ENCODE data around the gene LRP4.

LRP4 gene

DNA sequence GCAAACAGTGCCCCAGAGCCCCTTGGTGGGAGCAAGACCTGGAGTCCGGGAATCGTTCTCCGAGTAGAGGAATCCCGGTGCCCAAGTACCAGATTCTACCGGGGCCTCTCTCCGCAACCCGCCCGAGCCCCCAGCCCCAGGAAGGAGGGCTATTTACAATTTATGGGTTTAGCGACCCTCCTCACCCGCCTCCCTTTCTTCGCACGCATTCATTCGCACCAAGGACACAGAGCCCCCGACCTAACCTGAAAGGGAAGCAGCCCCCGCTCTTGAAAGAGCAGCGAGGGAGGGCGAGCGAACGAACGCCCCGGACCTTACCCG is 628 bp downstream of the LRP4 start:
- no peak for DNase-seq

DNA sequence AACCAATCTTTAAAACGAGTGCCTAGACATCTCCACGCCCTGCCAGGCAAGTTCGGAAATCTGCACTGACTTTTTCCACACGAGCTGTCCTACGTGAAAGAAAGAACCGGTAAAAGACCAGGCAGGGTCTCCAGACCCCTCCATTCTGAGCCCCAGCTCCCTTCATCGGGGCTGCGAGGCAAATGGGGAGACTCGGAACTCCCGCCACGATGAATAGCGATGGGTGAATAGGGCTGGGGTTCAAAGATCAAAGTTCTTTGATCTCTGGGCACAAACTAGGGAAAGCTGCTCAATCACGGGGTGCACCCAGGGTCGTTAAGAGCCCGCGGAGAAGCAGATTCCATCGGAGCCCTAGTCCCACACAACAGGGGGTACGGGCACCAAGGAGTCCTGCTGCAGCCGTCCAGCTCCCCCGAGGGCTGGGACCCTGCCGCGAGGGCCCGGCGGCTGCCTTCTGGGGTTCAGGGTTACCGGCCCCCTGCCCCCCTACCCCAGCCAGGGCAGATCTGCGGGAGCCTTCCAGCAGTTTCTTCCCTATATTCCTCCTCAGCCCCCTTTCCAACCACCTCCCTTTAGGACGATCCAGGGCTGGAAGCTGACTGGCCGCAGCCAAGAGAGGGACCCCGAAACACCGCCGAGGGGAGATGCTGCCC is 1.1 kb downstream of the LRP4 start:
- no peak for DNase-seq

DNA sequence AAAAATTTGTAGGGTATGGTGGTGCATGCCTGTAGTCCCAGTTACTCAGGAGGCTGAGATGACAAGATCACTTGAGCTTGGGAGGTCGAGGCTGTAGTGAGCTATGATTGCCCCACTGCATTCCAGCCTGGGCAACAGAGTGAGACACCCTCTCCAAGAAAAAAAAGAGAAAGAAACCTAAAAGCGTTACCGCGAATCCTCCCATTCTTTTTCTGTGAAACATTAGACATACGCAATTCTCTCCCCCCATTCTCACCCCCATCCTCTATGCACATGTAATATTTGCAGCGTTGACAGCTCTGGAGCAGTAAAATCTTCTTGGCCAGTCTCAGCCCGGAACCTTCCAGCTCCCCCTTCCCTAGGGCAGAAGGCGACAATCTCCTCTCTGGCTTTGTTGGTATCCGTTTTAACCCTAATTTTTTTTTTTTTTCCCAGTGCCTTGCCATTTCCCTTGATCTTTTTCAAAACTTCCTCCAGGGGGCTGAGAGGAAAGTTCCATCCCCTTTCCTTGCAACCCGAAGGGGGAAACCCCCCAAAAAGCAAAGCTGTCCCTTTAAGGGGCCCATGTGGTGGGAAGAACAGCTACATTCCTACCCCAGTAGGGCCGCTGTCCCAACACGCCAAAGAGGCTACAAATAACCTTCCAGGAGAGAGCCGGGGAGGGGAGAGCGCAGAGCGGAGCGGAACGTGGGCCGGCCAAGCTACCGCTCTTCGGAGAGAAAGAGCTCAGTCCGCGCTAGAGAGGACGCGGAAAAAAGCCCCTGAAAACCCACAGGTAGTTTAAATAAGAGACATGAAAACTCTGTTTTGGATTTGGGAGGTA is 1.9 kb downstream of the LRP4 start:
- no peak for DNase-seq

DNA sequence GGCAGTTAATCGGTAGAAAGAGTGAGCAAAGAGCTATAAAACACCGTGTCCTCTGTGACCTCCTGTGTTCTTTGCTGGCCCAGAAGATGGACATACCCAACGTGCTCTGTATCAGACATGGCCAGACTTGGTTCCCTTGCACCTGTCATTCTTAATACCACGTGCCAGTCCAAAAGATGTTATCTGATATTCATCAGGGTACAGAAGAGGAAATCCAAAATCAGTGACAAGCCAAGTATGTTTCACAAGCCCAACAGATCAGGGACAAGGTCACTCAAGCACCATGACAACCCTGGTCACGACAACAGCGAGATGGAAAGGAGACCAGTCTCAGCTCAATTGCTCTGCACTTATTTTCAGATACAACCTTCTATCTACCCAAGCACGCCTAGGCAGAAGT is 3.4 kb downstream of the LRP4 start:
- no peak for DNase-seq

DNA sequence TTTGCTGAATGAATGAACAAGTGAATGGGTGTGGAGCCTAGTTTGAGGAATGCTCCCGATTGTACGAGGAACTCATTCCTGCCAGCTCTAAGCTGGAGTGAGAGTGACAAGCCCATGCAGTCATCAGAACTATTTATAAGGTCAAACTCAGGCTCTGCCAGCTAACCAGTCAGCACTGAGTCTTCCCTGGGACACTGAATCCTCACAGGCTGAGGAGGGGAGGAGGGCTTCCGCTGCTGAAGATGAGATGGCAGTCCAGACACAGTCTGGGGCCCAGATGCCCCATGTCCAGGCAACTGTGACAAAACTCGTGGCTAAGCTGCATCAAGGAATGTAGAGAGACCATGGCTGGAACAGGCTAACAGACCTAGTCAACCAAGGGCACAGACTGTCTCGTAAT is 4.0 kb downstream of the LRP4 start:
- DNase-seq = no peak

DNA sequence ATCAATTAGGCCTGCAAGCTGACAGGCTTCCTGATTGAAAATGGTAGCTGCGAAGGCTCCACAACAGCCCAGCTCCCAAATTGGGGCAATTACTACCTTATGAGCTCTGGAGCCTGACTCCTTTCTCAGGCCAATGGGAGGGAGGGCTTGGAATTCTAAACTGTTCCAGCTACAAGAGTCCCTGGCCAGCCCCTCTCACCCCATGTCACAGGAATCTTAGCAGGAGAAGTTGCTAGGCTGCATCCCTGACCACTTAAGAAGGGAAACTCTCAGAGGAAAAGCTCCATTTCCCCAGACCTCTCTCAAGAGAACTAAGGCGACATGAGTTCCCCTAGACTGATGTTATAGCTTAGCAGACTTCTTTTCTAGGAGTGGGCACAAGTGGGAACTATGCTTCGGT is 4.9 kb downstream of the LRP4 start:
- no peak for DNase-seq

DNA sequence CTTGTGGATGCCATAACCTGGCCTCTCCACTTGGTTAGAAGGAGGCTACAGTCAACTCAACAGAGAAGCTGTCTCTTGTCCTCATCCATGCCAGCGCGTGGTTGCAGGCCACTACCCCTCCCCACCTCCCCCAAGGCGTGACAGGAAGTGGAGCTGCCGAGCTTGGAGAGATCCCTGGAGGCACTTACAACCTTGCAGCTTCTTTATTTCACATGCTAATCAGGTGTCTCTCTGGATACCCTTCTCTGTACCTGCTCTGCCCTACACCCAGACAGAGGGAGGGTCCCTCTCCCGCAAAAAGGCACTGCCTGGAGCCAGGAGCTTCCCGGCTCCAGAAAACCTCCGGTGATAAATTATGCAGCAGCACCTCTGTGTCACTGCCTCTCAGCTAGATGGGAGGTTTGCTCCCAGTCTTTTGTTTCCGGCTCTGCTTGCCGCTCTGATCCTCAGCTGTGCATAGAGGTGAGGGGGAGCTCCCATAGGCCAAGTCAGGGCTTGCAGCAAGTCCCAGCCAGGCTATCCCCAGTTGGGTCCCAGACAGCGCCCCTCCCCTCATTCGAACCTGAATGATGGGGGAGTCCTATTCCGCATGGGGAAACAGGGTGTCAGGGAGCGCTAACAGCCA is 5.7 kb downstream of the LRP4 start:
- no peak for DNase-seq

DNA sequence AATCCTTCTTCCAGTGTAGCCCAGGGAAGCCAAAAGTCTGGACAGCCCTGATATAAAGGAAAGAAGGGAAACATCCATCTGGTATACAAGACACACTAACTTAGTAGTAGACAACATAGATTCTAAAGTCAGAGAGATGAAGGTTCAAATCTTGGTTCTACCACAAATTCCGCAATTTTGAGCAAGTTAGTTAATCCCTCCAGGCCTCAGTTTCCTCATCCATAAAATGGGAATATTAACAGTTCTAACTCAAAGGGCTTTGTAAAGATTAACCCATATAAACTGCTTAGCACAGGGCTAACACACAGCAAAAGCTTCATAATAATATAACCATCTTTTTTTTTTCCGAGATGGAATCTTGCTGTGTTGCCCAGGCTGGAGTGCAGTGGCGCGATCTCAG is 10.7 kb downstream of the LRP4 start:
- no peak for DNase-seq

DNA sequence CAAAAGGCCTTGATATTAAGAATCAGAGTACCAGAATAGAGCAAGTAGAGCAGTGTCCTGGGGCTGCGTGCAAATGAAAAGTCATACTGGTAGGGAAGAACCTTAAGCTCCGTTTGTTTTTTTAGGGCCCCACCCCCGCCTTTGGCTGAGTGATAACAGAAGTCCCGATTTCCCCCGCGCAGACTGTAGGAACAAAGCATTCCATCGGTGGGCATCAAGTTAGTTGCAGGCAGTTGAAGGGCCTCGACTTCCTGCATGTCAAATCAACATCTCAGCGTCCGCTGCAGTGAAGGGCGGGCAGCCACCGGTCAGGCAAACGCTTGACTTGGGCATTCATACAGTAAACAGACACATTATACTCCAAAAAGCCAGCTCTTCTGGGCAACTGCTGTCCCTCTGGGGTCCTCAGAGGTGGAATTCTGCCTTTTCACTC is 11.7 kb downstream of the LRP4 start:
- DNase-seq = no peak

DNA sequence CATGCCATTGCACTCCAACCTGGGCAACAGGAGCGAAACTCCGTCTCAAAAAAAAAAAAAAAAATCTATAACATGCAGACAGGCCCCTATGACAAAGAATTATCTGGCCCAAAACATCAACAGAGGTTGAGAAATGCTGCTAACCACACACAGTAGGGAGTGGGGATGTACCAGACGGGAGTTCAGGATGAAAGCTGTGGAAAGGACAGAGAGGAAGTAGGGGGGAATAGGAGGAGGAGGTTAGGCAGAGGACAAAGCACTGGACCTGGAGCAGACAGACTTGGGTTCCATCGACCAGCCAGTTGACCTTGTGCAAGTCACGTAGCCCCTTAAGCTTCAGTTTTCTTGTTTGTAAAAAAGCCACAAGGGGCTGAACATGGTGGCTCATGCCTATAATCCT is 12.5 kb downstream of the LRP4 start:
- DNase-seq = no peak

DNA sequence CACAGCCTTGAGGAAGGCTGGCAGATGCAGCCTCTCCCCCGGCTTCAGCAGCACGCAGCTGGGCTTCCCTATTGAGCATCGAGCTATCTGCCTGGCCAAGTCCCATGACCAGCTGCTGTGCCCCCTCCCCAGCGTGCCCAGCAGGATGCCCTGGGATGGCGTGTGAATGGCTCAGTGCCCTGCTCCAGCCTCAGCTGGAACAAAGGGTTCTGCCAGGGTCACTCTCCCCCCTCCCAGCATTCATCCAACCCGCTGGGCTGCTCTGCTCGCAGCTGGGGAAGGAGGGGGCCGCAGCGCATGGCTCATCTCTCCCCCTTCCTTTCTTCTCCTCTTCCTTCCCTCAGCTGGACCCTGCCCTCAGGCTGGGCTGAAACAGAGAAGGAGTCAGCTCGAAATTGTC is 14.5 kb downstream of the LRP4 start:
- no peak for DNase-seq

DNA sequence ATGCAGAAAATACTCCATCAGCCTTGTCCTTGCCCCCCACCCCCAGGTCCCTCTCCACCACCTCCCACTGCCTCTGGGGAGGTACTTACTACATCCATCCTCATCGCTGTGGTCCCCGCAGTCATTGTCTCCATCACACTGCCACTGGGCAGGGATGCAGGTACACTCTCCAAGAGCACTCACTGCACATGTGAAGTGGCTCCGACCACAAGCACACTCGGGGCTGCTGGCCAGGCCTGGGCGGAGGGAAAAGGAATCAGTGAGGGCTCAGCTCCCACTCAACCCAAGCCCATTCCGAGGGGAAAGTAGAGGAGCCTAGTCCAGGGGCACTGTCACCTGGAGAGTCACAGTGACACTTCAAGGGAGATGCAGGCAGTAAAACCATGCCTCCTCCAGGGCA is 15.7 kb downstream of the LRP4 start:
- no peak for DNase-seq

DNA sequence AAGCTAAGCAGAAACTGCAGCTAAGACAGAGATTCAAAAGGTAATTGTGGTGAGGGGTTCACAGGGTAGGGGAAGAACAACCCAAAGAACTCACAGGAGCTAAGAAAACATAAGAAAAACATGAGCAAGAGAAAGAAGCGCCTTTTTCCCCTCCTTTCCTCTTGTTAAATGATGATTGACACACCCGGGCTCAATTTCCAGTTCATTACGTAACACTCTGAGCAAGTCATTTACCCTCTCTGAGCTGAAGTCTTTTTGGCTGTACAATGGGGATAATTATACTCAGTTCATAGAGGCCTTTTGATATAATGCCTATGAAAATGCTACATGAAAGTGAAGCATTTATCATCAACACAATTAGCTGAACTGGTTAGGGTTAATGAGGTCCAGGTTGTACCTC is 17.2 kb downstream of the LRP4 start:
- no peak for DNase-seq

DNA sequence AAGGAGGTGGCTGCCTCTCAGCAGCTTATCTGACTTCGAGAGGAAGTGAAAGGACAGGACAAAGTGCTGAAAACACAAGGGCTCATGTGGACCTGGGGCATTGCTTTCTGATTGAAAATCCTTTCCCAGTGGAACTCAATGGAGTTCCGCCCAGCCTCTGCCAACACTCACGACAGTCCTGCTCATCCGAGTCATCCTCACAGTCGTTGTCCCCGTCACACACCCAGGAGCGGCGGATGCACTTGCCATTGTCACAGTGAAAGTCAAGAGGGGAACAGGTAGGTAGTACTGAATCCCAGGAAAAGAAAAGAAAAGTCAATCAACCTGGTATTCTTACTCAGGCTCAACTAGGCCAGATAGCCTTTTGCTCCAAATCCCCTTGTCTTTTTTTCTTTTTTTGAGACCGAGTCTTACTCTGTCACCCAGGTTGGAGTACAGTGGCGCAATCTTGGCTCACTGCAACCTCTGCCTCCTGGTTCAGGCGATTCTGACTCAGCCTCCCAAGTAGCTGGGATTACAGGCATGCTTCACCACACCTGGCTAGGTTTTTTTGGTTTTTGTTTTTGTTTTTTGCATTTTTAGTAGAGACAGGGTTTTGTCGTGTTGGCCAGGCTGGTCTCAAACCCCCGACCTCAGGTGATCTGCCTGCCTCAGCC is 18.1 kb downstream of the LRP4 start:
- DNase-seq = no peak

DNA sequence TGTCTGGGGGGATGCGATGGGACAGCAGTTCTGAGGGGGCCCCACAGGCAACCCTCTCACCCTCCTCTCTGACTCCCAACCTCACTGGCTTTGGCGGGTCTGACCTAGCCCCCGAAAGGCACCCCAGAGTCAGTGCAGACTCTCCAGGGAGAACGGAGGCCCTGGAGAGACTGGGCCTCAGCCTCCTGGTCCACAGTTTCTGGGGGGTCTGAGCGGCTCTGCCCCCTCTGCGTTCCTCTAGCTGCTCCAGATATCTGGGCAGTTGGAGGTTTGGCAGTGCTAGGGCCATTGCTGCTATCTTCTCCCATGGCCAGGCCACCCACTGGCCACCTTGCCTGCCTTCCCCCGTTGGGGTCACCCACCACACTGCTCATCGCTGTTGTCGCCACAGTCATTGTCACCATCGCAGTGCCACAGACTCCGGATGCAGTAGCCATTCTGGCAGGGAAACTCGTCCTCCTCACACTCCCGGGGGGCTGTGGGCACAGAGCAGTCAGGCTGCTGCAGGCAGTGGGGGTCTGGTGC is 18.8 kb downstream of the LRP4 start:
- no peak for DNase-seq

DNA sequence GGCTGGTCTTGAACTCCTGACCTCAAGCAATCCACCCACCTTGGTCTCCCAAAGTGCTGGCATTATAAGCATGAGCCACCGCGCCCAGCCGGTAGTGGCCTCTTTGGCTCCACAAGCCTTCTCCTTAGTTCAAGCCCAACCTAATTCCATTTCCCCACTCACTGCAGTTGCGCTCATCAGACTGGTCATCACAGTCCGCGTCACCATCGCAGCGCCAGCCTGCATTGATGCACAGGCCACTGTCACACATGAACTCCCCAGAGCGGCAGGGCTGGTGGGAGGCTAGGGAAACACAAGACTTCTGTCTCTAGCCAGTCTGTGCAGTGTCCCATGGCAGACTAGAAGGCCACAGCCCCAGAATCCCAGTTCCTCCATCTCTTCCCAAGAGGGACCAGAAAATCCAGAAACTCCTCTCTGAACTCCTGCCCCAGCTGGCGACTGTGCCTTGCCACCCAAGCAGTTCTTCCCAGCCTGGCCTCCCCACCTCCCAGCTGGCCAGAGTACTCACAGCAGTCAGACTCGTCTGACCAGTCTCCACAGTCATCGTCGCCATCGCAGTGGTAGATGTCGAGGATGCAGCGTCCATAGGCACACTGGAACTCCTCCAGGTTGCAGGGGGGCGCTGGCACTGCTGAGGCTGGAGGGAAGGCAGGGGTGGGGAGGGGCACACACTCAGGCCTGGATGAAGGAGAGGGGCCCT is 19.8 kb downstream of the LRP4 start:
- no peak for DNase-seq

DNA sequence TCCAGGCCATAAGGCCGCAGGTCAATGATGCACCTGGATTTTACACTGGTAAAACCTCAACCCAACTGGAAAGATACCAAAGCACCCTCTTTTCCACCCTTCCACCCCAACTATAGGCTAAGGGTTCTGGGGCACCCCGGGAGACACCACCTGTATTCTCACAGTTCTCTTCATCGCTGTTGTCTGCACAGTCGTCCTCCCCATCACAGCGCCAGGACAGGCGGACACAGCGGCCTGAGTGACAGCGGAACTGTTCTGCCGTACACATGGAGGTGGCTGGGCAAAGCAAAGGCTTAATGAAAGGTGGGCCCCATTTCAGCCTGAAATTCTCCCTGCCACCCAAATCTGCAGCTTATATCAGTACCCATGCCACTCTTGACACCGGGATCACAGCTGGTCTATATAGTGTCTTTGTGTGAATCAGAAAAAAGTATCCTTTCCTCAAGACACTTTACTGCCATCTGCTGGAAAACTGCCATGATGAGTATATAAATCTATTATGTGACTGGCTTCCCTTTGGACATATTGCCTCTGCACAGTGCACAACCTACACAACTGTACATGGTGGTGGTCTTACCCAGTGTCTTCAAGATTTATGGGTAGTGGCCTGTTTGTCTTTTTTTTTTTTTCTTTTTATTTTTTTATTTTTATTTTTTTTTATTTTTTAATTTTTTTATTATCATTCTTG is 21.5 kb downstream of the LRP4 start:
- DNase-seq = no peak

DNA sequence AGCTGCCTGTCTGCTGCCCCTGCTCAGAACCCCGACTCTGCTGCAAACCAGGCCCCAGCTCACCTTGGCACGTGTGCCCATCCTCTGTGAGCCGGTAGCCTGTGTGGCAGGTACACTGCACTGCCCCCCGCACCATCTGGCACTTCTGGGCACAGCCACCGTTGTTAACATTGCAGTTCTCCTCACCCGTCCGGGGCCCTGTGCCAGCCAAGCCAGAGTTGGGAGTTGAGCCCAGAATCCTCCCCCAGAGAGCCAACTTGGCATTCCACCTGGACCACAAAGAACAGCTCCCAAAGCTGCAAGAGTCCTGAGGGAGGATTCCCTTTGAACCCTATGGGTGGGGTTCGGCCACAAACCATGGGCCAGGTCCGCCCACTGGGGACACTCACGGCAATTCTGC is 22.5 kb downstream of the LRP4 start:
- DNase-seq = no peak

DNA sequence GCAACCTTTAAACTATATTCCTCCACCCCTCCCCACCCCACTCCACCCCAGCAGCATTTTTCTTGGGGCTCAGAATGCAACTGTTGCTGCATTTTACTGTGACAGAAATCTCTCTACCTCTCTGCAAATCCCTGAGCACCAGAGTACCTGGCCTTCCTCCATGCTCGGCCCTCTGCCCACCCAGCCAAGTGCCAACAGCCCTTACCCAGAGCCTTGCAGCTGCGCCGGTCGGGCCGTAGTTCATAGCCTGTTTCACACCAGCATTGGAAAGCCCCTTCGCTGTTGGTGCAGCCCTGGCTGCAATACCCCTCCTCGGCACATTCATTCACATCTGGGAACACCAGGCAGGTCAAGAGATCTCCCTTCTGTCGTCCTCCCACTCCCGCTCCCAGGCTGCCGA is 23.4 kb downstream of the LRP4 start:
- no peak for DNase-seq

DNA sequence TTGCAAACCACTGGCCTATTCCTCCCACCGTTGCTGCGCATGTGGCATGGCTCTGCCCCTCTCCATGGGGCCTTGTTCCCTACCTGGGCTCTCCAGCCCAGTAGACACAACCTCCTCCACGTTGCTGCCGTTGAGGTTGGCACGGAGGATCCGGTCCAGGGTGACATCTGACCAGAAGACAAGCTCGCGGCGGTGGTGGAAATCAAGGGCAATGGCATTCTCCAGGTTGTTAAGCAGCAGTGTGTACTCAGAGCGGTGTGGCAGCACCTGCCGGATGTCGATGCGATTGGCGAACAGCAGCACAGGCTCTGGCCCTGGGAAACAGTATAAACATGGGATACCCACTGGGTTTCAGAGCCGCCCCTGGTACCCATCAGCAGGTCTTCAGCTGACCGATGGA is 23.8 kb downstream of the LRP4 start:
- no peak for DNase-seq

DNA sequence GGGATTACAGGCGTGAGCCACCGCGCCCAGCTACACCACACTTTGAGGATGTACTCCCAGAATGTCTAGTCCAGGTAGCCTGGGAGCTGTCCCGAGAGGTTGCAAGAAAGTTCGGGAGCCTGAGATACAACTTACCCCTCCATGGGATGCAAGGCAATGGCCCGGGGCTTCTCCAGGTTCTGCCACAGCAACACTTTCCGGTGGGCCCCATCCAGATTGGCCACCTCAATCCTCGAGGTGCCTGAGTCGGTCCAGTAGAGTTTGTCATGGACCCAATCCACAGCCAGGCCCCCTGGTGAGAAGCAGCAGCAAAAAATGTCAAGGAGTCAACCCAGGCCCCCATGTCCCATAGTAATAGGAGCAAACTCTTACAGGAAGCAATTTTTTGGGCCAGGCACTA is 25.5 kb downstream of the LRP4 start:
- DNase-seq = no peak

DNA sequence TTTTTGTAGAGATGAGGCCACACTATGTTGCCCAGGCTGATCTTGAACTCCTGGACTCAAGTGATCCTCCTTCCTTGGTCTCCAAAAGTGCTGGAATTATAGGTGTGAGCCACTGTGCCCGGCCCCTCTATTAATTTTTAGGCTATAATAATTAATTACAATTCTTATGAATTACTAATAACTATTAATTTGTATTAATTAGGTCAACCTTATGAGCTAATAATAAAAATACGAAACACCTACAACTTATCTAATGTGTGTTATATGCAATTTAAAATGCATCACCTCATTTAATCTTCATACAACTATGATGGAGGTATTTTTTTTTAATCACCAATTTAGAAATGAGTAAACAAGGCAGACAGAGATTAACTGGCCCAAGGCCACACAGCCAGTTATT is 26.2 kb downstream of the LRP4 start:
- no peak for DNase-seq
